ENCODE measurements around the gene SCTR.

SCTR gene

DNA sequence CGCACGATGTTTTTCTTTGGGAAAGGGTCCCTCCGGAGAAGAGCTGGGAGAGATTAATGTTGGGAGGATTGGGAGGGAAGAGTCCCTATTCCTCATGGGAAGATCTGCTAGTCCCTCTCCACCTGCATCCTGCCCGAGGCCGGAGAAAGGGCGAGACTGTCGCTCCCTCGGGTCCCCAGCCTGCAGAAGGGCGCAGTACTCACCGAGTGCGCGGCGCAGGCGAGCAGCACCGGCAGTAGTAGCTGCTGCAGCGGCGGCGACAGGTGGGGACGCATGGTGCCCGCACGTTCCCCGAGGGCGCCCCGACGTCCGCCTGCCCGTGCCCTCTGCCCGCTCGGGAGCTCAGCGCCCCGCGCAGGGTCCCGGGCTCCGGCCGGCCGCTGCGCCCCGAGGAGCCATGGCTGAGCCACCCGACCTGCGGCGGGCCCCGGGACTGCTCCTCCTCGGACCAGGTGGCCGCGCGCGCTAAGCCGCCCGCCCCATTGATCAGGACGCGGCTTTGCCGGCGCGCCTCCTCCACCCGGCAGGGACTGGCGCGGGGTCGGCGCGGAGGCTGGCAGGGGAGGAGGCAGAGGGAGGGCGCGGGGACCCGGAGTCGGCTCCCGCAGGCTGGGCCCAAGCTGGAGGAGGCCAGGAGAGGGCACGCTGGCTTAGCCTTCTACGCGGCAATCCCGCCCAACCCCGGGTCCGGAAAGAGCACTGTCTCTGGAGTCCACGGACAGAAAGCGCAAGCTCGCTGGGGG, at the start of gene SCTR:
SCTR (minus strand) TSS at position 532 of the 743 bp plus-strand sequence; CDS start at position 275, 257 bp downstream.
- DNase-seq (ENCODE audit: low spot score): no peak

DNA sequence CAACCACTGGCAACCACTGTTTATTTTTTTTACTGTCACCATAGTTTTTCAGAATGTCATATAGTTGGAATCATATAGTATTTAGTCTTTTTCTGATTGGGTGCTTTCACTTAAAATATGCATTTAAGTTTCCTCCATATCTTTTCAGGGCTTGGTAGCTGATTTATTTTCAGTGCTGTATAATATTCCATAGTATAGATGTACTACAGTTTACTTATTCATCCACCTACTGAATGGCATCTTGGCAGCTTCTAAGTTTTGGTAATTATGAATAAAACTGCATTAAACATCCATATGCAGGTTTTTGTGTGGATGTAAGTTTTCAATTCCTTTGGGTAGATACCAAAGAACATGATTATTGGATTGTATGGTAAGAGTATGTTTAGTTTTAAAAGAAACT, 43.0 kb upstream of the SCTR start:
- DNase-seq (ENCODE audit: low spot score): no peak

DNA sequence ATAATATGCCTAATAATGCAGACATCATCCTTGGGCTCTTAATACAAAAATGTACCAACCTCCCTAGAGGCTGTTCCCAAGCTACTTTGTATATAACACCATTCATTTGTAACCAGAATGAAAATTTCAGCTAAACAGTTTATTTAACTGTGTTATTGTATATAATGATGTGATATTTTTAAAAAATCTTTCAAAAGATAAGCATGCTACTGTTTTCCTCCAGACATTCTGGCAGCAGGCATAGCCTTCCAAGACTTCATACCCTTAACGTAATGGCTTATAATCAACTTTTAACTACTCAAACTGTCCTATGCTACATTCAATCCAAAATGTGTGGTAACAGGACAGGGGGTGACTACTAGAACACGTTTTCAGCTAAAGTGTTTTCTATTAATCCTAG, 41.2 kb upstream of the SCTR start:
- no peak for DNase-seq (ENCODE audit: low spot score)

DNA sequence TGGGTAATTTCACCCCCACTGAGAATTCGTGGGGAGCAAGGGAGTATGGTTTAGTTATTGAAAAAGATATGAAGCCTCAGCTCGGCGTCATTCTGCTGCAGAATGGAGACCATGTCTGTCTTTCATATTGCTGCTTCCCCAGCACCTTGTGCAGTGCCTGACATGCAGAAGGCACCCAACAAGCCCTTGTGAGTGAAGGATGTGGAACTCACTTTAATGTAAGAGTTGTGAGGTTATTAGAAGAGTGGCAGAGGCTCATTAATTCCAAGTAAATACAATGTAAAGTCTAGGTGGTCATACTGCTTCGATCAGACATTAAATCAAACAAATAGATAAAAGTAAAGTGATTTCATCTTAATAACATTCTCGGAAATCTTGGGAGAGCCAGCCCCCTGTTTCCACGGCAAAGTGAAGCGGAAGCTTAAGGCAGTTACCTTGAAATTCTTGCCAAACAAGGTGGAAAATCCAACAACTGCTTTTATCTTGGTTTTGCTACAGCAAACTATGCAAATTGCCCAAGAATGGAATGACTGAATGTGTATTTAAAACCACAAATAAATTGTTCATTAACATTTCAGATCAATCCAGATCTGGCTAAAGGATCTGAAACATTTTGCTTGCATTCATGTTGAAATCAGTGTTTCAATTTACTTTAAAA, 29.5 kb upstream of the SCTR start:
- DNase-seq (ENCODE audit: low spot score): no peak

DNA sequence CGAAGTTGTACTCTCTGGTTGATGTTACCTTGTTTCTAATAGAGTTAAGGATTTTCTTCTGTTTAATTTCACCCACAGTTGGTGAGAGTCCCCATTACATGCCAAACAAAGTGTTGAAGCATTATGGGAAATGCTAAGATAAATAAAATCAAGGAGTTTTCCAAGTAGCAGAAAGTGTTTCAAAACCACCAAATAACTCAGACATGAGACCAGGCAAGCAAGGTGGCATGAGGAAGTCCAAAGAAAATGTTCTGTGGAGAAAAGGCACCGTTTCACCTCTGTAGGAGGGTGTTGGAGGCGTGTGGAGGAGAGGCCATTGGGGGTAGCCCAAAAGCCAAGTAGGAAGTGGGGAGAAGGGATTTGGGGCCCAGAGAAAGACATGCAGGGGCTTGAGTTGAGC, 28.6 kb upstream of the SCTR start:
- DNase-seq (ENCODE audit: low spot score): no peak

DNA sequence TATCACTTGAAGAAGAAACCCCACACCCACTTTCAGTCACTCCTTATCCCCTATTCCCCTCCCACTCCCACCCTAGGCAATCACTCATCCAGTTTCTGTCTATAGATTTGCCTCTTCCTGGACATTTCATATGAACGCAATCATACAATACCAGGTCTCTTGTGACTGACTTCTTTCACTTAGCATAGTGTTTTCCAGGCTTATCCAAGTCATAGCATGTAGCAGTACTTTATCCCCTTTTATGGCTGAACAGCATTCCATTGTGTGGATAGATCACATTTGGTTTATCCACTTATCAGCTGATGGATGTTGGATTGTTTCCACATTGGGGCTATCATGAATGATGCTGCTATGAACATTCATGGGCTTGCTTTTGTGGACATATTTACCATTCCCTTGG, 26.6 kb upstream of the SCTR start:
- no peak for DNase-seq (ENCODE audit: low spot score)

DNA sequence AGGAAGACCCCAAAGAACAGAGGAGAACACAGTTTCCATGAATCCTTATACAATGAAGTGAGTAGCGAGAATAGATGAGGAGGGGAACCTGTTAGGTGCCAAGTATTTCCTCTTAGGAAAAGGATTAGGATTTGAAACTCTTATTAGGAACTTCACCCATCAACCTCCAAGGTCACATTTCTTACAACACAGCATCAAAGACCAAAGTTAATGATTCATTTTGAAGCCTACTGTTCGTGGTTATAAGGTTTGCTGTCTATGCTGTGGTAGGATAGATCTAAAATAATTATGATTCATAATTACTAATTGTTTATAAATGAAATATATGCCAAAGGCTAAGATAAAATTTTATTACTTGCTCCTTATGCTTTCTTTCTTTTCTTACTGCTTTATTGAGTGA, 26.1 kb upstream of the SCTR start:
- no peak for DNase-seq (ENCODE audit: low spot score)

DNA sequence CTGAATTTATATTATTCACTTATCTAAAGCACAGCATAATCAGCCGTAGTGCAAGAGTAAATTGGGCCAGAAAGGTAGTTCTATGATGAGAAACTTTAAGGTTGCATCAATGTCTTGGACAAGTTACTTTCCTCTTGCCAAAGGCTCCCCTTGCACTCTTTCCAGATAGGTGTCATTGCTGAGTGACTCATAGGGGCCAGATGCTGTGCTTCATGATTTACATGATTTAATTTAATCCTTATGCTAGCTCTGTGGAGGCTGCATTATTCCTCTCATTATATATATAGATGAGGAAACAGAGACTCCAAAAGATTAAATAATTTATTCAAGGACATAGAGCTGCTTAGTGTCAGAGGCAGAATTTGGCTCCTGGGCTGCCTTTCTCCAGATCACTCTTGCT, 25.0 kb upstream of the SCTR start:
- peak; percentile 40 for DNase-seq (ENCODE audit: low spot score)

DNA sequence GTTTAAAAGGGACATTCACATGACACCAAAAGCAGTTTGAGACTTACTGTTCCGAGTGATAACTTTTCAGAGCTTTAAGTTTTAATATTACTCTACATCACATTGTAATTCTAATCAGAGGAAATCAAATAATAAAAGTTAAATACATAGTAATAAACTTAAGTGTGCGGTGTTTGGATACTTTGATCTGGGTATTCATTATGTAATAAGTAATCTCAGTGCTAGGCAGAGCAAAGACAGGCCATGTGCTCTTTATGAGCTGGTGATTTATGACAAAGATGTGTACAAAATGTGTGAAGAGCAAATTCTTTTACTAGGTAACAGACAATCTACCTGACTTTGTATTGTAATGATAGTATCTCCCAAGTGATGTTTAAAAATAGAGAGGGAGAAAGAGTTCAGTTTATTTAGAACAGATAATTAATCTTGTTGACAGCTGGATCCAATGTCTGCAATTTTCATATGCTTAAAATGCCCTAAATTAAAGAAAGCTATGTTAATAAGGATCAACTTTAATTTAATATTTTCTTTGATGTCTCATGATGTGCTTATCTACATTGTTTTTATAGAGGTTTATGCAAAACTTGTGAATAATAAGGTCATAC, 24.3 kb upstream of the SCTR start:
- DNase-seq (ENCODE audit: low spot score): no peak

DNA sequence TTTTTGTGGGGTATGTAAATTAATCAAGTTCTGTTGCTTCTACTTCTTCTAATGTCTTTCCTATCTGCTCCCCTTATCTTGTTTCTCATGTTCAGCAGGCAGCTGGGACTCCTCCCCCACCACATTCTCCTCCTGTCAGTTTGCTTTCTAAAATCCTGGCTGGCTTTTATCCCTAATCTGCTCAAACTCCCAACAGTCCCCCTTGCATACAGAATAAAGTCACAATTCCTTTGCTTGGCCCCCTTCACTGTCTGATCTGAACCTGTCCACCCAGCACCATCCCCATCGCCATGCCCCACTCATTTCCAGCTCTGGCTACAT, 22.1 kb upstream of the SCTR start:
- no peak for DNase-seq (ENCODE audit: low spot score)

DNA sequence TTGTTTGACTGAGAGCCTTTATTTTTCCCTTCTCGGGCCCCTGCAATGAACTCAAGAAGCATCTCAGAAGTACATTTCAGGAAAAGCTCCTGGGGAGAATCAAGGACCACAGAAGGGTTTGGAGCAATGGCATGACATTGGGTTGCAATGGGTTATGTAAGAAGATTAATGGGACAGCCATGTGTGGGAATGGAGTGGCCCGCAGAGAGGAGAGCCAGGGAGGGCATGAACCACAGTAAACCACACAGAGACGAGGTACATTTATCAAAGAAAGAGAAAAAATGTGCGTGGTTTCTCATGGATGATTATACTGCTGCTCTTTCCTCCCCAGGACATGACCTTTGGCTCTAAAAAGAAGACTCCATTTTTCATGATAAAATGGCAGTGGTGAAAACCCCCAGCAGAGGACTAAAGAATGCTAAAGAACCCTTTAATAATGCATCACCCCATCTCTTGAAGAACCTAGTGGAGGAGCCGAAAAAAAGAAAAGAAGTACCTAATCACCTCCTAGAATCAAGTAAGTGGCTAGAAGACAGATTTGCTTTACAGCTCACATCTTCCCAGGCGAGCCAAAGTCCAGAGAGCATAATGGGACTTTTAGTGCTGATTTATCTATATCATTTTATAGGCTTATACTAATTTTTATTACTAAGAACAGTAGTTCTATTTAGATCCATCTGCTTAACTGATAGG, 21.6 kb upstream of the SCTR start:
- no peak for DNase-seq (ENCODE audit: low spot score)

DNA sequence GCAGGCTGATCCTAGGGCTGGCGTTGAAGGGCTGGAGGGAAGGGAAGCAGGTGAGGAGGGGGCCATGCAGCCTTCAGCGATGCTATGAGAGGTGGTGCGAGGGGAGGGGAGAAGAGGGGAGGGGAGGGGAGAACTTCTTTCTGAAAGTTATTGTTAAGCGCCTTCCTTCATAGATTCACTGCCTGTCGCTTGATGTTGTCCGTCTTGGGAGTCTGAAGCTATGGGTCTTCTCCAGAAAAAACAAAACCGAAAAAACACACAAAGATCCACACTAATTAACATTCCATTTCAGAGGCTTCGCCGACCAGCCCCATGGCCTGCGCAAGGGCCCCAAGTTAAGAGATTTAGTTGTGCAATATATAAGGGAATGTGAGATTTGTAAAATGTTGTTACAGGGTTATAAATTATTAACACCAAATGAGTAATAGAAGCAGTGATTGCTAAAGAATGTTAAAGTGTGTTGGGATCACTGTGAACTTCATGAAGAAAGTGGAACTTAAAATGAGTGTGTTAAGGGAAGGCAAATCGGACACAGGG, 20.7 kb upstream of the SCTR start:
- no peak for DNase-seq (ENCODE audit: low spot score)

DNA sequence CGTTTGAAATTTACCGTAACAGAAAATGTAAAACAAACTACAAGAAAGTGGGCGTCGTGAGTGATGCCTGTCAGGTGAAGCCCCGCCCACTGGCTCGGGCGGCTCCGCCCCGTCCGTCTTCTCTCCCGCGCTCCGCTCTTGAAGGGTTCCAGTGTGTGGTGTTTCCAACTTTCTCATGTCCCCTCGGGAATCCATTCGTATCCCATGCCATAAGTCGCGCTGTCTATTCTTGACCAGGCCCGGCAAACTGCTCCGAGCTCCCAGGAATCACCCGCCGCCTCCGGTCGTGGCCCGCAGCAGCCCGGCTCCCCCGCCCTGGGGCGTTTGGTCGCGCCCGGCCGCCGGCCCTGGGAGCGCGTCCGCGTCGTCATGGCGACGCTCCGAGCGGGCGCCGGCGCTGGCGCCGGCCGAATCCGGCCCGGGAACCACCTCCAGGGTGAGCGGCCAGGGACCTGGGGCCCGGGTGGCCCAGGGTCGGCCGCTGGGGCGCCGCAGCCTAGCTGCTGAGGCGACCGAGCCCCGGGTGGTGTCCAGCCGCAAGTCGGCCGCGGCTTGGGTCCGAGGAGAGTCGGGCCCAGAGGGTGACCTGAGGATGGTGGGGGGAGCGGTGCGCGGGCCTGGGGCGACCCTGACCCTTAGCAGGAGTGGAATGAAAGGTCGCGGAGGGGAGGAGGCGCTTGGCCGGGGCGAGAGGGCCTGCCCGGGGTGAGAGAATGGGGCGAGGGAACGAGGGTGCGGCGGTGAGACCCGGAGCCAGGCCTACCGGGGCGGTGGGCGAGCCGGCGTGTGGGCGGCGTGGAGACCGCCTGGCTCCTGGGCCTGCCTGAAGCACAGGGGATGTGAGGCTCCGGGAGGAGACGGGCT, 20.0 kb upstream of the SCTR start, which contains the start of gene CFAP221:
CFAP221 (plus strand) TSS at position 375 of the 864 bp plus-strand sequence. CDS start 1,683 bp downstream, outside the sequence.
- peak; percentile 79 for DNase-seq (ENCODE audit: low spot score)

DNA sequence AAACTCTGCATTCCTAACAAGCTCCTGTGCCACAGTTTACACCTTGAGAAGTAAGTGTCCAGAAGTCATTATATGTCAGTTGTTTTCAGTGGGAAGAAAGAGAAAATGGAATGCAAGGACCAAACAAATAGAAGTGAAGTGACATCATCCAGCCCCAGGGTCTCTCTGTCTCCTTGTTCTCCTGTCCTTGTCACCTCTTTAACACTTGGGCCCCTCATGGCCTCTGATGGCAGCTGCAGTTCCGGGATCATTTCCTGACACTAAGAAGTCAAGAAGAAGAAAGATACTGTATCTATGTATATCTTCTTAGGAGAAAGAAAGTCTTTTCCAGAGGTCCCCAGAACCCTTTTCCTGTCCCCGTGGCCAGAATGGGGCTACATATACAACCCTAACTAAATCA, 17.2 kb upstream of the SCTR start:
- DNase-seq (ENCODE audit: low spot score): no peak

DNA sequence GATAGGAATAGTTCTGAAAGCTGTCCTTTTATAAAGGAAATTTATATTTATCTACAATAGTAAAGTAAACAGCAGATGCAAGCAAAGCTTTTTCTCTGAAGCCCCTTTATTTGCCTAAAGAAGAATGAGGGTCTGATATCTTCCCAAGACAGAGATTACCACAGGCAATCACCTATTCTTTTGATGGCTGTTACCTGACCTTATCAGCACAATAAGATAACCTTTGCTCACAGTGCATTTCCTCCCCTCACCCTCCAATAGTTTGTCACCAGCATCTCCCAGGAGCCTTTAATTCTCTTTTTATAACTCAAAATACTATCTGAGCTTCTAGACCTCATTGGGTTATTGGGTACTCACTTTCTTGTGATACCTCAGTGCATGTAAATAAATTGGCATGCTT, 13.5 kb upstream of the SCTR start:
- no peak for DNase-seq (ENCODE audit: low spot score)

DNA sequence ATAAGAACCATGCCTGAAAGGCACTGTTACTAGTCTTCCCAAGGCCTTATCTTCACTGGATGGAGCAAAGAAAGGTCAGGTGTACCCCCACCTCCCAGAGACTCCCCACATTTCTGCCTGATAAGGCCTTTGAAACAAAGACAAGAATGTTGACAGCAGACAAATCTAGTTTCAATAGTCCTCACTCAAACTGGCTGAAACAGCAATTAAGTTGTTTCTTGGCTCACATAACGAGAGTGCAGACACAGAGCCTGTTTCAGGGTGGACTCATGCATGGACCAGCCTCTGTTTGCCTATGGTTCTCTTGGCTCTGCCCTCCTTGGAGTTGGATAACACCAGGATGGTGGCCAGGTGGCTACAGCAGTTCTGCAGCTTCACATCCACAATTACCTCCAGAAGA, 12.4 kb upstream of the SCTR start:
- DNase-seq (ENCODE audit: low spot score): no peak

DNA sequence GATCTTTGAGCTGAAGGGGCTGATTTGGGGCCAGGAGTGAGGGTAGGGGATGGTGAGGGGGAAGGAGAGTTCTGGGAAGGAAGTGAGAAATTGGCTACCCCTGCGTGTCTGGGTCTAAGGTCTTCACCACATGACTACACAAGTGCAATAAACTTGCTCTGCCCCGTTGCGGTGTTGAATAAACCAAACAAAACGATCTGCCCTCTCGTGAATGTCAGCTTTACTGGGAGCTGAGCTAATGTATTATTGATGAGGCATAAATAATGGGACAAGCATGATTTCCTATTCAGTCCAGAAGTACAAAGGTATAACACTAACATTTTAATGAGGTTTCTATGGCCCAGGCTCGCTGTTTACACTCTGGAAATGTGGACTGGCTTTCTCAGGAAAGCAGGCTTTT, 11.9 kb upstream of the SCTR start:
- DNase-seq (ENCODE audit: low spot score): no peak

DNA sequence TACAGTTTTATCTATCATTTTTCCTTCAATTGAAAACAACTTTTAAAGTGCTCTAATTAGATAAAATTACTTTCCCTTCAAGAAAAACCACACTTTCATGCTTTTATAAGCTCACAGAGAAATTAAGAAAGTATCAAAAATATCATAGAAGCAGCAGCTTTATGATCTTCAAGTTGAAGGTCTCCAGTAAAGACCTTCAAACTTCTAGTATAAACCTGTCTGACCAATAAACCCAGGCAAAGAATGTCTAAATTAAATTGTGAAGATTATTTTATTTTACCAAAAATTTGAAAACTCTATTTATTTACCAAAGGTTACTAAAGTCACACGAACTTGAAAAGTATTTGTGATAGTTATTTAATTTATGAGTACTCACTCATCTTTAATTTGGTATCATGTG, 9.3 kb upstream of the SCTR start:
- no peak for DNase-seq (ENCODE audit: low spot score)

DNA sequence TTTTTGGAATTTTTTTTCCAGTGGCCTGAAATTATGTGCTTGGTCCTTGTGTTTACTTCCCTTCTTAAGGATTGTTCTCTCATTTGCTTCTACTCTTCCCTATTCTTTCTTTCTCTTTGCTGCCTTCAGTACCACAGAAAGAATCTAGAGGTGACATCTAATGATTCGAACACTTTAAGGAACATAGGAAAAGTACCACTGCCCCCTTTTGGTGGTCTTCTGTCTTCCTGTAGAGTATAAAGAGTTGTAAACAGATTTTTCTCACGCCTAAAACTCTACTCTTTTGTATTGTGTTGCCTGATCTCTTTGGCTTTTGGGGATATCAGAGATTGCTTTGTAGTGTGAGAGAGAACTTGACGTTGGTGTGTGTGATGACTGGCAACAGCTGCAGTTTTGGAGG, 7.0 kb upstream of the SCTR start:
- DNase-seq (ENCODE audit: low spot score): no peak

DNA sequence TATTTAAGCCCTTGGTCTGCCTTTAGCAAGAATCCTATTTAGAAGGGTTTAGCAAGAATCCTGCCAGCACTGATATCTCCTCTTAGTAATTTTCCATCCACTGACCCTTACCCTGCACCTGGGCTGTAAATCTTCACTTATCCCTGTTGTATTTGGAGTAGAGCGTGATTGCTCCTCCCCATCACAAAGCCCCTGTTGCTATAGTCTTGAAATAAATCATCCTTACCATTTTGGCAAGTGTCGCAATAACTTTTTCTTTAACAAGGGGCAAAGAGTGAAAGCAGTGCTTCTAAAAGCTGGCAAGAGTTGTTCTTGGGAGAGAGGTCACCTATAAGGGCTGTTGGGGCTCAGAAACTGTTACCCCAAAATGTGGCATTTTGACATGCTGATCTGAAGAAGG, 3.7 kb upstream of the SCTR start:
- DNase-seq (ENCODE audit: low spot score): no peak

DNA sequence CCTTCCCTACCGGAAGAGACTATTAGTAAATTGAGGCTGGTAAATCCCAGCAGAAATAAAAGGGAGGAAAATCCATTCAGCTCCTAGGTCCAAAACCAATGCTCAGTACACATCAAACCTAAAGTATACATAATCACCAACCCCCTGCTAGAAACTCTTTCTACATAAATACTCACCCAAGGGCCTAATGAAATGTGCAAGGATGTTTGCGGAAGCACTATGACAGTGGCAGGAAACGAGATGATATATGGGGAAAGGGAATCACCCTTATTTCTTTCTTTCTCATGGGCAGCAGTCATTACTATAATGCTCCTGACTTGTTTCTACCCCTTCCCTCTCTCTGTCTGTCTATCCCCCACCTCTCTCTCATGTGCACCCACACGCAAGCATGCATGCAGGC, 1.3 kb upstream of the SCTR start:
- DNase-seq (ENCODE audit: low spot score): no peak

Measured in AG08395 (cell line).